Stomach (tissue), 4 donors: ENCODE results near the gene LYZL1.

Experiments used
- CTCF ChIP-seq, 7 experiments: fragments of 450-650 bp in 4 of 7; fragments of 200-600 bp in 3 of 7; sonication (generic) in 3 of 7; IDR thresholded peaks; one replicate each; pipeline ENCODE4 v1.5.1; 2016 to 2019; ENCODE audit warnings: antibody characterized with exemption in 7 of 7, control low read depth in 2 of 7, mild to moderate bottlenecking in 1 of 7
- EP300 ChIP-seq: sonication (generic); formaldehyde crosslinking; IDR thresholded peaks from one replicate; pipeline ENCODE4 v1.6.1; 2017; ENCODE audit warnings: antibody characterized with exemption
- POLR2A ChIP-seq, 4 donors: fragments of 450-650 bp; IDR thresholded peaks; one replicate each; pipeline ENCODE4 v1.6.1; 2016; ENCODE audit warnings: antibody characterized with exemption in 4 of 4, control low read depth in 2 of 4, mild to moderate bottlenecking in 1 of 4, moderate library complexity in 1 of 4
- POLR2AphosphoS5 ChIP-seq, 3 donors: sonication (generic); formaldehyde crosslinking; IDR thresholded peaks; one replicate each; pipeline ENCODE4 v1.6.1; 2016; ENCODE audit warnings: antibody characterized with exemption in 3 of 3

GRCh38 chr10:29345144-29345909 lies 56.5 kb downstream of the LYZL1 start:
- no peak for TF ChIP-seq POLR2AphosphoS5 (IDR thresholded peaks at IDR 0.05)
- TF ChIP-seq POLR2A (IDR thresholded peaks at IDR 0.05), result no peak
- no peak for TF ChIP-seq CTCF (IDR thresholded peaks at IDR 0.05)
- no peak for TF ChIP-seq EP300
